ENCODE measurements around the gene MYO9A.

GRCh38 chr15:72005483-72005882 is 112.5 kb downstream of the MYO9A start:
- no peak for TF ChIP-seq POLR2A (IDR thresholded peaks at IDR 0.05)
- TF ChIP-seq CTCF (IDR thresholded peaks at IDR 0.05): no peak

Measured in thyroid gland (tissue), 4 donors.